Fibroblast of lung (primary cell): ENCODE measurements around the gene BPTF. TPM values are rescaled to one million over a fixed set of nuclear protein-coding genes. Genes with fewer than 3 reads are reported as not detected.

ENCODE experiments used
- DNase-seq, 2 donors: peaks; one replicate each; pipeline versions ENCODE4 v3.0.0 to v3.0.0-alpha.2; 2010; ENCODE audit warnings: low read depth in 2 of 2
- H2AFZ ChIP-seq: 2 replicates; pipeline ENCODE4 v1.5.1; 2012; ENCODE audit warnings: low read length, control low read depth, inconsistent platforms
- H3K27ac ChIP-seq: 2 replicates; pipeline ENCODE4 v1.5.1; 2011; ENCODE audit warnings: low read length, control low read depth; ENCODE audit not compliant: insufficient read depth
- H3K27me3 ChIP-seq: 2 replicates; pipeline ENCODE4 v1.5.1; 2011; ENCODE audit warnings: mild to moderate bottlenecking, low read length; ENCODE audit not compliant: control insufficient read depth, insufficient read depth
- H3K36me3 ChIP-seq: 2 replicates; pipeline ENCODE4 v1.5.1; 2011; ENCODE audit warnings: low read length; ENCODE audit not compliant: control insufficient read depth, insufficient read depth
- H3K4me1 ChIP-seq: 2 replicates; pipeline ENCODE4 v1.5.1; 2011; ENCODE audit warnings: low read length; ENCODE audit not compliant: control insufficient read depth, insufficient read depth; ENCODE audit errors: extremely low read depth
- H3K4me2 ChIP-seq: 2 replicates; pipeline ENCODE4 v1.5.1; 2011; ENCODE audit warnings: low read length, control low read depth; ENCODE audit not compliant: insufficient read depth; ENCODE audit errors: extremely low read depth
- H3K4me3 ChIP-seq, 4 experiments: fragments of 200-600 bp in 1 of 4; sonication (generic) in 1 of 4; replicated peaks in 1 of 4; 2 replicates each; pipeline ENCODE4 v1.5.1; 2011 to 2016; ENCODE audit warnings: low read length in 4 of 4, low read depth in 3 of 4, mild to moderate bottlenecking in 3 of 4, control low read depth in 2 of 4, inconsistent platforms in 1 of 4, mixed read lengths in 1 of 4; ENCODE audit not compliant: insufficient read depth in 1 of 4; ENCODE audit errors: control extremely low read depth in 1 of 4
- H3K79me2 ChIP-seq: 2 replicates; pipeline ENCODE4 v1.5.1; 2012; ENCODE audit warnings: mild to moderate bottlenecking, low read length, inconsistent platforms; ENCODE audit not compliant: control insufficient read depth, insufficient read depth
- H3K9ac ChIP-seq: 2 replicates; pipeline ENCODE4 v1.5.1; 2011; ENCODE audit warnings: mild to moderate bottlenecking, low read length, control low read depth; ENCODE audit not compliant: insufficient read depth
- H3K9me3 ChIP-seq: 2 replicates; pipeline ENCODE4 v1.5.1; 2012; ENCODE audit warnings: low read depth, low read length; ENCODE audit not compliant: control insufficient read depth, insufficient read depth
- H4K20me1 ChIP-seq: 2 replicates; pipeline ENCODE4 v1.5.1; 2011; ENCODE audit warnings: low read length; ENCODE audit not compliant: control insufficient read depth, insufficient read depth; ENCODE audit errors: extremely low read depth
- CTCF ChIP-seq, 2 donors: IDR thresholded peaks in 1 of 2; conservative IDR thresholded peaks in 1 of 2; 1 replicate in 1 of 2; 2 replicates in 1 of 2; pipeline ENCODE4 v1.5.1; 2011 to 2012; ENCODE audit warnings: low read length in 2 of 2, control low read depth in 1 of 2, inconsistent platforms in 1 of 2, low read depth in 1 of 2, mild to moderate bottlenecking in 1 of 2
- EZH2 ChIP-seq: IDR thresholded peaks from 2 replicates; pipeline ENCODE4 v1.5.1; 2012; ENCODE audit warnings: low read length, control low read depth, mild to moderate bottlenecking; ENCODE audit errors: missing control alignments
- polyA plus RNA-seq, 2 donors: library from polyadenylated mRNA; depleted of rRNA in 1 of 2; stranded (reverse) in 1 of 2; unstranded in 1 of 2; fragments of >200 nt; gene quantifications; 2 replicates each; pipeline ENCODE4 v1.2.1, GENCODE V29; 2011 to 2012; ENCODE audit warnings: missing spikeins in 1 of 2
- total RNA-seq: library from RNA; depleted of rRNA; stranded (reverse); fragments of >200 nt; gene quantifications from 2 replicates; pipeline ENCODE4 v1.2.1, GENCODE V29; 2014

BPTF gene
- total and polyA plus RNA-seq, 2 donors (not counting 1 experiment from before 2014, with no cell fraction given), result 35.8 to 38.6 TPM

DNA sequence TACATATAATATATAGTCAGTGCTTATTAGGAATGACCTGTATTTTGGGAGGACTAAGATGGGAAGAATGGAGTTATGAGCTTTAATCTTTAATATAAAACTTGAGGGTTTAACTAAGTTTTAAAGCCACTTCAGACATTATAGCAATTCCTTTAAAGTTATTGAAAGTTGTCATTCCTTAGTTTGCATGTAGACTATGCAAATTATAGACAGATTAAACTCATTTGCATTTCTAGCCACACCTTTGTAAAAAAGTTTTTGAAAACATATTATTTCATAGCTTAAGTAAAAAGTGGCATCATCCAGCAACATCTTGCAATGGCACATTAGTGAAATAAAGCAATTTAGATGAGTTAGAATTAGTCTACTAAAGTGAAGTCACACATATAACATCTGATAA, 121.2 kb downstream of the BPTF start:
- no peak overlapping the region for H3K27ac ChIP-seq
- H4K20me1 ChIP-seq, result no peaks in the 10 kb centered on the region
- H3K4me1 ChIP-seq, result no peaks in the 10 kb centered on the region
- DNase-seq, result no peak
- no peak overlapping the region for H2AFZ ChIP-seq
- no peak for TF ChIP-seq CTCF (conservative IDR thresholded peaks at IDR 0.05 in 1 of 2, IDR thresholded peaks at IDR 0.05 in 1 of 2; ENCODE audit: low read depth in 1 of 2, low read length in 2 of 2)
- no peak for TF ChIP-seq EZH2
- no peak overlapping the region for H3K4me3 ChIP-seq
- H3K27me3 ChIP-seq, result no peaks in the 10 kb centered on the region
- no peak overlapping the region for H3K4me2 ChIP-seq
- H3K9ac ChIP-seq, result no peak overlapping the region
- H3K36me3 ChIP-seq, result peaks cover 14% of the 10 kb centered on the region
- H3K9me3 ChIP-seq, result no peaks in the 10 kb centered on the region
- no peaks in the 10 kb centered on the region for H3K79me2 ChIP-seq

GRCh38 chr17:67947325-67947813, 122.1 kb downstream of the BPTF start:
- H2AFZ ChIP-seq, result no peak overlapping the region
- H3K4me1 ChIP-seq, result no peaks in the 10 kb centered on the region
- H3K4me2 ChIP-seq, result no peak overlapping the region
- H3K9me3 ChIP-seq, result no peaks in the 10 kb centered on the region
- no peak overlapping the region for H3K9ac ChIP-seq
- H3K4me3 ChIP-seq, result no peak overlapping the region
- H3K27me3 ChIP-seq, result no peaks in the 10 kb centered on the region
- no peaks in the 10 kb centered on the region for H4K20me1 ChIP-seq
- H3K79me2 ChIP-seq, result no peaks in the 10 kb centered on the region
- peaks cover 13% of the 10 kb centered on the region for H3K36me3 ChIP-seq
- no peak overlapping the region for H3K27ac ChIP-seq
- TF ChIP-seq CTCF (conservative IDR thresholded peaks at IDR 0.05 in 1 of 2, IDR thresholded peaks at IDR 0.05 in 1 of 2; ENCODE audit: low read depth in 1 of 2, low read length in 2 of 2) (no peak), EZH2 (no peak)
- DNase-seq, result no peak

GRCh38 chr17:67950945-67951344, 125.6 kb downstream of the BPTF start:
- no peaks in the 10 kb centered on the region for H3K4me1 ChIP-seq
- DNase-seq, result no peak
- no peaks in the 10 kb centered on the region for H4K20me1 ChIP-seq
- H3K9ac ChIP-seq, result no peak overlapping the region
- H3K27me3 ChIP-seq, result no peaks in the 10 kb centered on the region
- no peaks in the 10 kb centered on the region for H3K79me2 ChIP-seq
- H3K27ac ChIP-seq, result no peak overlapping the region
- TF ChIP-seq EZH2, result no peak
- no peak for TF ChIP-seq CTCF (conservative IDR thresholded peaks at IDR 0.05 in 1 of 2, IDR thresholded peaks at IDR 0.05 in 1 of 2; ENCODE audit: low read depth in 1 of 2, low read length in 2 of 2)
- H3K9me3 ChIP-seq, result no peaks in the 10 kb centered on the region
- H3K4me3 ChIP-seq, result no peak overlapping the region
- H3K36me3 ChIP-seq, result peaks cover 4% of the 10 kb centered on the region
- no peak overlapping the region for H3K4me2 ChIP-seq
- no peak overlapping the region for H2AFZ ChIP-seq
